Gastrocnemius medialis (tissue), 4 donors: ENCODE results near the gene FKBP8.

Experiments used
- POLR2A ChIP-seq, 2 donors: fragments of 450-650 bp; IDR thresholded peaks; one replicate each; pipeline ENCODE4 v1.6.1; 2017; ENCODE audit warnings: antibody characterized with exemption in 2 of 2, mild to moderate bottlenecking in 2 of 2, moderate library complexity in 2 of 2
- TF ChIP-seq, protein P1 (sequence below), 5 experiments: fragments of 450-650 bp in 3 of 5; fragments of 200-600 bp in 2 of 5; sonication (generic) in 2 of 5; IDR thresholded peaks in 4 of 5; conservative IDR thresholded peaks in 1 of 5; 1 replicate in 4 of 5; 2 replicates in 1 of 5; pipeline ENCODE4 v1.5.1; 2016 to 2019; ENCODE audit warnings: antibody characterized with exemption in 5 of 5, mild to moderate bottlenecking in 3 of 5, moderate library complexity in 3 of 5

DNA sequence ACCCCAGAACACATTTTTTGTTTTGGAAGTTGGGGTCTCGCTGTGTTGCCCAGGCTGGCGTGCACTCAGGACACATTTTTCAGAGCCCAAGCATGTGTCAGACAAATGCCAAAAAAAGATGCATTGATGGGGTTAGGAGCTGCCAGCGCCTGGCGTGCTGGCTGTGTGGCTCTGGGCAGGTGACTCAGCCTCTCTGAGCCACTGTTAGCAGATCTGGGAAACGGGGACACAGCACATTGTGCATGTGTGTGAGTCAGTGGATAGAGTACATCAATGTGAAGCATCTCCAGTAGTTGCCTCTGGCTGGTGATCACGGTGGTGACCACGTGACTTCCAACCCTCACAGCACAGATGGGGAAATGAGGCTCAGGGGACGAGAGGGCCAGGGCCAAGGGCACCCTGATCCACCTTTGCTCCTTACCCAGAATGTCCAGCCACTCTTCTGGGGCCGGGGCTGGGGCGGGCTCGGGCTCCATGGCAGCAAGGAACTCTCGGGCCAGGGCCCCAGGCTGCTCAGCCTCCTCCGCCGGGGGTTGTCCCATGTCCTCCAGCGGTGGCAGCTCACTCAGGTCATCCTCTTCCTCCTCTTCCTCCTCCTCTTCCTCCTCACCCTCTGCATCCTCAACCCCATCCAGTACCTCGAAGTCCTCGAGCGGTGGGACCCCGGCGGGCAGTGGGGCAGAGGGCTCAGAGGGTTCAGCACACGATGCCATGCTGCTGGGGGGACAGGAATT lies 1.9 kb downstream of the FKBP8 start:
- TF ChIP-seq, protein P1, sequence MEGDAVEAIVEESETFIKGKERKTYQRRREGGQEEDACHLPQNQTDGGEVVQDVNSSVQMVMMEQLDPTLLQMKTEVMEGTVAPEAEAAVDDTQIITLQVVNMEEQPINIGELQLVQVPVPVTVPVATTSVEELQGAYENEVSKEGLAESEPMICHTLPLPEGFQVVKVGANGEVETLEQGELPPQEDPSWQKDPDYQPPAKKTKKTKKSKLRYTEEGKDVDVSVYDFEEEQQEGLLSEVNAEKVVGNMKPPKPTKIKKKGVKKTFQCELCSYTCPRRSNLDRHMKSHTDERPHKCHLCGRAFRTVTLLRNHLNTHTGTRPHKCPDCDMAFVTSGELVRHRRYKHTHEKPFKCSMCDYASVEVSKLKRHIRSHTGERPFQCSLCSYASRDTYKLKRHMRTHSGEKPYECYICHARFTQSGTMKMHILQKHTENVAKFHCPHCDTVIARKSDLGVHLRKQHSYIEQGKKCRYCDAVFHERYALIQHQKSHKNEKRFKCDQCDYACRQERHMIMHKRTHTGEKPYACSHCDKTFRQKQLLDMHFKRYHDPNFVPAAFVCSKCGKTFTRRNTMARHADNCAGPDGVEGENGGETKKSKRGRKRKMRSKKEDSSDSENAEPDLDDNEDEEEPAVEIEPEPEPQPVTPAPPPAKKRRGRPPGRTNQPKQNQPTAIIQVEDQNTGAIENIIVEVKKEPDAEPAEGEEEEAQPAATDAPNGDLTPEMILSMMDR (IDR thresholded peaks at IDR 0.05 in 4 of 5, conservative IDR thresholded peaks at IDR 0.05 in 1 of 5), result no peak
- no peak for TF ChIP-seq POLR2A (IDR thresholded peaks at IDR 0.05)
